GM12873 (cell line): ENCODE measurements around the gene PXK.

Experiments
- TF ChIP-seq, protein P1 (sequence below): IDR thresholded peaks from 2 replicates; pipeline ENCODE4 v1.5.1; 2012; ENCODE audit warnings: low read depth, mild to moderate bottlenecking, moderate library complexity, low read length, control low read depth; ENCODE audit not compliant: insufficient read depth; ENCODE audit errors: missing control alignments

Gene PXK

GRCh38 chr3:58441514-58442450 is 109.1 kb downstream of the PXK start:
- TF ChIP-seq, protein P1, sequence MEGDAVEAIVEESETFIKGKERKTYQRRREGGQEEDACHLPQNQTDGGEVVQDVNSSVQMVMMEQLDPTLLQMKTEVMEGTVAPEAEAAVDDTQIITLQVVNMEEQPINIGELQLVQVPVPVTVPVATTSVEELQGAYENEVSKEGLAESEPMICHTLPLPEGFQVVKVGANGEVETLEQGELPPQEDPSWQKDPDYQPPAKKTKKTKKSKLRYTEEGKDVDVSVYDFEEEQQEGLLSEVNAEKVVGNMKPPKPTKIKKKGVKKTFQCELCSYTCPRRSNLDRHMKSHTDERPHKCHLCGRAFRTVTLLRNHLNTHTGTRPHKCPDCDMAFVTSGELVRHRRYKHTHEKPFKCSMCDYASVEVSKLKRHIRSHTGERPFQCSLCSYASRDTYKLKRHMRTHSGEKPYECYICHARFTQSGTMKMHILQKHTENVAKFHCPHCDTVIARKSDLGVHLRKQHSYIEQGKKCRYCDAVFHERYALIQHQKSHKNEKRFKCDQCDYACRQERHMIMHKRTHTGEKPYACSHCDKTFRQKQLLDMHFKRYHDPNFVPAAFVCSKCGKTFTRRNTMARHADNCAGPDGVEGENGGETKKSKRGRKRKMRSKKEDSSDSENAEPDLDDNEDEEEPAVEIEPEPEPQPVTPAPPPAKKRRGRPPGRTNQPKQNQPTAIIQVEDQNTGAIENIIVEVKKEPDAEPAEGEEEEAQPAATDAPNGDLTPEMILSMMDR: no peak

DNA sequence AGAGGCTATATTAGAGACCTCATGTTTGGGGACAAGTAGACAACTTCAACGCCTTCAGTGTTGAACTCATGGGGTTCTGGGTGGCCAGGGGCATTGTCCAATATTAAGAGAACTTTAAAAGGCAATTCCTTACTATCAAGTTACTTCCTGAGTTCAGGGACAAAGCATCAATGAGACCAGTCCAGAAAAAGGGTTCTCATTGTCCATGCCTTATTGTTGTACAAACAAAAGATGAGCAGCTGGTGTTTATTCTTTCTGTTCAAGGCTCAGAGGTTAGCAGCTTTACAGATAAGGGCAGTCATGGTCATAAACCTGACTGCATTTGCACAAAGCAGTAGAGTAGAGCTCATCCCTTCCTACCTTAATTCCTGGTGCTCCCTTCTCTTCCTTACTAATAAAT is 119.5 kb downstream of the PXK start:
- TF ChIP-seq, protein P1: no peak

- TF ChIP-seq, protein P1: no peak
These were observed 126.5 kb downstream of the PXK start for GRCh38 chr3:58459160-58459559.

DNA sequence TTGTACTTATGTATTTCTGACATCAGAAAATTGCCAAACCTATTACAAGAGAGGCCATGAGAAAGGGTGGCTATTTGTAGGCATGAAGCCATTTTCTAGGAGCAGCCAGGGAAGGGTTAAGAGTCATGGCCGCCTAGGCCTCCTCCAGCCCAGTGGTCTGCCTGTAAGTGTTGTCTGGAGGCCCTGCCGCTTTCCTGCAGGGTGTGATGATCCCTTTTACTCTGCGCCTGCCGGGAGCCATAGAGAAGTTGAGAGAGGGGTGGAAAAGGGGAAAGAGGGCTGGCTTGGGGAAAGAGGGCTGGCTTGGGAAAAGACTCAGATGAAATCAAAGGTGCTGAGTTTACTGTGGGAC is 130.1 kb downstream of the PXK start:
- TF ChIP-seq, protein P1: no peak

DNA sequence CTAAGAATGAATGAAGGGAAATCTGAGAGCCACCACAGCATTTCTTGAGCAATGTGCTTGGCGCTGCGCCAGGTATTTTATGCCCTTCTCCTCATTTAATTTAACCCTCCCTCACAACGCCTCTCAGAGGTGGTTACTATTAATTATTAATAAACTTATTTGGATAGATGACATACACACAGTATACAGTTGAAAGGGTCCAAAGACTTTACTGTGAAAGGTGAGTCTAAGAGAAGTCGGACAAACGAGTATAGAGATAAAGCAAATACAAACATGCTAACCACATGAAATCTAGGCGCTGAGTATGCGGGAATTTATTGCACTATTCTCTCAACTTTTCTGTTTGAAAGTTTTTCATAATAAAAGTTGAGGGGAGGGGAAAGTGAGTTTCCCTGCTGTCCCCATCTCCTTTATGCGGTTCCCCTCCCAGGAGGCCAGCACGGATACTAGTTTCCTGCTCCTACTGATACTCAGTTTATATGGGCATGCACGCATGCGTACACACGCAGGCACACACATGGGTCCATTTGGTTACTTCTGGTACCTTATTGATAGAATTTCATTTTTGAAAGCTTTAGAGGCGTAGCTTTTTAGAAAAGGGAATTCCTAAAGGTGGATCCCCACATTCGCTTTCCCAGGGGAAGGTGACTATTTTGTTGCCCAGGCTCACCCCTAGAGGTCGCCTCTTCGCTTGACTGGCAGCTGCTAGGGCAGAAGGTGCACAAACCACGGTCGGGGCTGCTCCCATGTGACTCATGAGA is 130.7 kb downstream of the PXK start:
- TF ChIP-seq, protein P1: peak; percentile 95

GRCh38 chr3:58463942-58464271 is 131.2 kb downstream of the PXK start:
- TF ChIP-seq, protein P1: no peak

GRCh38 chr3:58464866-58465265 is 132.2 kb downstream of the PXK start:
- TF ChIP-seq, protein P1: no peak
